BLaER1 (cell line): ENCODE data around the gene TXNL4B.
A peak's percentile ranks its signal among the peaks of the same experiment; 100 is the strongest.
"Not testable (repeated sequence)": the region's sequence is repeated elsewhere in the genome, so short reads cannot be mapped to it uniquely, and the experiment has no call there.

ENCODE experiments used
- H3K27ac ChIP-seq: shearing (Covaris generic); formaldehyde crosslinking; 2 replicates; pipeline ENCODE4 v1.8.1; 2022
- H3K27me3 ChIP-seq: shearing (Covaris generic); formaldehyde crosslinking; 2 replicates; pipeline ENCODE4 v1.8.1; 2022
- H3K36me3 ChIP-seq: shearing (Covaris generic); formaldehyde crosslinking; 2 replicates; pipeline ENCODE4 v1.8.1; 2022
- H3K4me1 ChIP-seq: shearing (Covaris generic); formaldehyde crosslinking; 2 replicates; pipeline ENCODE4 v1.8.1; 2022
- H3K4me2 ChIP-seq: shearing (Covaris generic); formaldehyde crosslinking; 2 replicates; pipeline ENCODE4 v1.8.1; 2022
- H3K4me3 ChIP-seq: shearing (Covaris generic); formaldehyde crosslinking; 2 replicates; pipeline ENCODE4 v1.8.1; 2022
- H3K9ac ChIP-seq: shearing (Covaris generic); formaldehyde crosslinking; 2 replicates; pipeline ENCODE4 v1.8.1; 2022
- H3K9me3 ChIP-seq: shearing (Covaris generic); formaldehyde crosslinking; 2 replicates; pipeline ENCODE4 v1.8.1; 2022
- H4K20me1 ChIP-seq: shearing (Covaris generic); formaldehyde crosslinking; 2 replicates; pipeline ENCODE4 v1.8.1; 2022
- Cebpa-rat ChIP-seq: shearing (Covaris generic); IDR thresholded peaks from 2 replicates; pipeline ENCODE4 v1.8.1; 2022

TXNL4B gene

DNA sequence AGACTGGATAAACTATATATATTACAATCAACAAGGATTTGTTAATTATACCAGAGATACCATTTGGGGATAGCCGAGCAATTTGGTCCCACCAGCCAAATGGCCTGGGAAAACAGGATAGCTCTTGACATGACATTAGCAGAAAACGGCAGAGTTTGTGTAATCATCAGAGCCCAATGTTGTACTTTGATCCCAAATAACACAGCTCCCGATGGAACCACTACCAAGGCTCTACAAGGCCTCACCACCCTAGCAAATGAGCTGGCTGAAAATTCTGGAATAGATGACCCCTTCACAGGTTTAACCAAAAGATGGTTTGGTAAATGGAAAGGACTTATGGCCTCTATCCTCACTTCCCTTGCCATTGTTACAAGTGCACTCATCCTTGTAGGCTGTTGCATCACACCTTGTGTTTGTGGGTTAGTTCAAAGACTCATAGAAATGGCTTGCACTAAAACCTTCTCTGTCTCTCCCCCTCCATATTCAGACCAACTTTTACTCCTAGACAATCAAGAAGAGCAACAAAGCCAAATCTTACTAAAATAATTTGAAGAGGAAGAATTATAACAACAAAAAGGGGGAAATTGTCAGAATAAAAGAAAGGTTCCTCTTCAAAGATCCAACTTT, 9.5 kb downstream of the TXNL4B start:
- no peaks in the 10 kb centered on the region for H4K20me1 ChIP-seq
- H3K4me2 ChIP-seq: no peak overlapping the region
- no peak overlapping the region for H3K4me3 ChIP-seq
- H3K4me1 ChIP-seq: no peaks in the 10 kb centered on the region
- peaks cover 32% of the 10 kb centered on the region for H3K9me3 ChIP-seq
- TF ChIP-seq Cebpa-rat: no peak
- no peak overlapping the region for H3K9ac ChIP-seq
- no peak overlapping the region for H3K27ac ChIP-seq
- no peaks in the 10 kb centered on the region for H3K27me3 ChIP-seq
- peaks cover 62% of the 10 kb centered on the region for H3K36me3 ChIP-seq

DNA sequence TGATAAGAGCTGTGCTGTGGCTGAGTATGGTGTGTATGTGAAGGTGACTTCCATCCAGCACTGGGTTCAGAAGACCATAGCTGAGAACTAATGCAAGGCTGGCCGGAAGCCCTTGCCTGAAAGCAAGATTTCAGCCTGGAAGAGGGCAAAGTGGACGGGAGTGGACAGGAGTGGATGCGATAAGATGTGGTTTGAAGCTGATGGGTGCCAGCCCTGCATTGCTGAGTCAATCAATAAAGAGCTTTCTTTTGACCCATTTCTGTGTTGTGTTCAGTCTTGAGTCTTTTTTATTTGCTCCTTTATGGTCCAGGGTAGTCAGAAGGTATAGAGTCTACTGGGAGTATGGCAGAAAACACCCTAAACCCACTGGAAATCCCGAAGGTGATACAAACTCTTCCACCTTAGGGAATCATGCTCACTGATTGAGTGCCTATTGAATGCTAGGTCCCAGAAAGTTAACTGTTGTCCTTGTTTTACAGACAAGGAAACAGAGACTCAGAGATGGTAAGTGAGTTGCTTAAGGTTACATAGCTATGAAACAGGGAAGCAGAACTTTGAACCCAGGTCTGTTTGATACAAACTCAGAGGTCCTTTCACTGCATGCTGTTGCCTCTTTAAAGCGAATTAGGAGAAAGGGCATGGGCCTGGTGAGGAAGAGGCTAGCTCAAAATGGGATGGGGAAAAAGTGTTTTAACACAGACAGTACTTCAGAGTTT, 16.3 kb downstream of the TXNL4B start:
- not testable (repeated sequence) for H3K4me1 ChIP-seq, H3K4me2 ChIP-seq, H3K27me3 ChIP-seq, H3K27ac ChIP-seq, H3K4me3 ChIP-seq, H4K20me1 ChIP-seq, H3K9ac ChIP-seq
- Histone ChIP-seq H3K9me3 (peaks cover 11% of the 10 kb centered on the region), H3K36me3 (peaks cover 14% of the 10 kb centered on the region; the same call in 1 of the 2 replicates)

DNA sequence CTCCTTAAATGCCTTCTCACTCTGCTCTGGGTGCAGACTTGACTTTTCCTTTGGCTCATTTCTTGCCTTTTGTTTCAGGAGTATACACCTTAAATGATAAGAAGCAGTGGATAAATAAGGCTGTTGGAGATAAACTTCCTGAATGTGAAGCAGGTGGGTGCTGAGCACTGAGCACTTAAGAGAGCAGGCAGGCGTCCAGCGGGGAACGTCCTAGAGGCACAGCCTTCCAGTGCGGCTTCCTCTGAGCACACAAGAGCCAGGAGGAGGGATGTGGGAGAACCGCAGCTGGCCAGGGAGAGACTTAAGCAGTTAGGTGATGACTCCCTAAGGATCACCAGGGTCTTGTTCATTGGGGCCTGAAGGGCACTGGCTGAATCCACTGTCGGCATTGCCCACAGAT, 18.4 kb downstream of the TXNL4B start:
- not testable (repeated sequence) for H3K4me3 ChIP-seq, H3K4me1 ChIP-seq, H3K27me3 ChIP-seq, H3K4me2 ChIP-seq, H3K9me3 ChIP-seq, H3K27ac ChIP-seq, H3K9ac ChIP-seq, H4K20me1 ChIP-seq
- peaks cover 14% of the 10 kb centered on the region; the same call in 1 of the 2 replicates for H3K36me3 ChIP-seq

DNA sequence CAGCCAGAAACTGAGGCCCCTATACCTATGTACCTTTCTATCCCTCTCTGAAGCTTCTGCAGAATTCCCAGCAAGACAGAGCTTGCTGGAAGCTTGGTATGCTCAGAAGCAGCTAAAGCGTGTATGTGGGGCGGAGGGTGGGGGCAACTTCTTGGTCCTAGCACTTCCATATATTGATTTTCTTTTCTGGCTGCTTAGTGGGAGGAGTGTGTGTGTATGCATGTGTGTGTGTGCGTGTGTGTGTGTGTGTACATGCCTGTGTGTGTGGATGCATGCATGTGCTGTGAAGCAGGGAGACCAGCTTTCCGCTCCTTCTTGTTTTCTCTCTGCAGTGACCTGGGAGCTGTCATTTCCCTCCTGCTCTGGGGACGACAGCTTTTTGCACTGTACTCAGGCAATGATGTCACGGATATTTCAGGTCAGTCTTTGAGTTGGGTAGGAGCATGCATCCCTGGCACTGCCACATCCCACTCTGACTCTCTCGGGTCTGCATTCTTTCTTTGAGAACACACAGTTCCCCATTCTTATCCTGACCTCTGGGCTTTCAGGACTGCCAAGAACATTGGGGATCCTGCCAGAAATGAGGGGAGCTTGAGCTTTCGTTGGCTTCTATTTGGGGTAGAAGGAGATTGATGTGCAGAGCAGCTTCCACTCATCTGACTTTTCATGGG, 19.7 kb downstream of the TXNL4B start:
- 0 out of 2 replicates have a peak, but pooled peaks cover 8% of the 10 kb centered on the region for H3K36me3 ChIP-seq
- no peak for TF ChIP-seq Cebpa-rat
- H3K4me3 ChIP-seq: no peak overlapping the region
- H3K4me2 ChIP-seq: no peak overlapping the region
- no peak overlapping the region for H3K27ac ChIP-seq
- no peaks in the 10 kb centered on the region for H3K27me3 ChIP-seq
- no peak overlapping the region for H3K9ac ChIP-seq
- no peaks in the 10 kb centered on the region for H4K20me1 ChIP-seq
- H3K9me3 ChIP-seq: no peaks in the 10 kb centered on the region
- no peaks in the 10 kb centered on the region for H3K4me1 ChIP-seq

DNA sequence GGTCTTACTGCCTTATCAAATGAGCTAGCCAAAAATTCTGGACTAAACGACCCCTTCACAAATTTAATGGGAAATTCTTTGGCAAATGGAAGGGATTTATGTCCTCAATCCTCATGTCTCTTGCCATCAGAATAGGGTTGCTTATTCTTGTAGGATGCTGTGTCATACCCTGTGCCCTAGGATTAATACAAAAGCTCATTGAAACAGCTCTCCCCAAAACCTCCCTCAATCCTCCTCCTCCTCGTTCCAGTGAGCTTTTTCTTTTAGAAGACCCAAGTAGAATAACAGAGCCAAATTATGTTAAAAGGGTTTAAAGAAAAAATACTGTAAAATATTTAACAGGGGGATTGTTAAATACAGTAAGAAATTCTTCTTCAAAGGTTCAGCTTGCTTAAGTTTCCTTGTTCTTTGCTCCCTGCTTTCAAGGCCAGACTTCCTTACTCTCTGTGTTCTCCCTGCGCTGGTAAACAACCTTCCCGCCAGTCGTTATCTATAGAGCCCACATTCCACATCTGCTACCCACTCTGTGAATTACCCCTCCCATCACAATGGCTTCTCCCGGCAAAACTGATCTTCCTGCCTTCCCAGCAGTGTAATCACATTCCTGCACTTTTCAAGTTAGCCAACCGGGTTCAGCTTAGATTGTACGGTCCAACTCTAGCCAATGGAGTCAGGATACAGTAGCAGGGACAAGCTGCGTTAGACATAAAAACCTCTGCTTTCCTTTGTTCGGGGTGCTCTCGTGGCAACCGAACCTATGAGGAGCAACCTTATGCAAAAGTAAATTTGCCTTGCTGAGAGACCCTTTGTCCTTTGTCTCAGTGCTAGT, 20.7 kb downstream of the TXNL4B start:
- TF ChIP-seq Cebpa-rat: no peak
- no peaks in the 10 kb centered on the region for H3K27me3 ChIP-seq
- H3K9ac ChIP-seq: no peak overlapping the region
- H3K9me3 ChIP-seq: no peaks in the 10 kb centered on the region
- H3K27ac ChIP-seq: no peak overlapping the region
- H3K4me2 ChIP-seq: no peak overlapping the region
- no peaks in the 10 kb centered on the region for H3K4me1 ChIP-seq
- no peak overlapping the region for H3K4me3 ChIP-seq
- no peaks in the 10 kb centered on the region for H4K20me1 ChIP-seq
- no peaks in the 10 kb centered on the region for H3K36me3 ChIP-seq

DNA sequence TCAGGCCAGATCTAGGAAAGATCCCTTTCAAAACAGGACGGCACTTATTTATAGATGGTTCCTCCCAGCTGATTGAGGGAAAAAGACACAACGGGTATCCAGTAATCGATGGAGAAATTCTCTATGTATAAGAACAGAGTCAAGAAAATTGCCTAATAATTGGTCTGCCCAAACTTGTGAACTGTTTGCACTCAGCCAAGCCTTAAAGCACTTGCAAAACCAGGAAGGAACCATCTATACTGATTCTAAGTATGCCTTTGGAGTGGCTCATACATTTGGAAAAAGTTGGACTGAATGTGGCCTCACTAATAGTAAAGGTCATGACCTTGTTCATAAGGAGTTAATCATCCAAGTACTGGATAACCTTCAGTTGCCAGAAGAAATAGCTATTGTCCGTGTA, 24.5 kb downstream of the TXNL4B start:
- Histone ChIP-seq H3K4me1 (0 out of 2 replicates have a peak, but pooled peaks cover 4% of the 10 kb centered on the region), H4K20me1 (no peaks in the 10 kb centered on the region), H3K4me3 (no peak overlapping the region), H3K27ac (no peak overlapping the region), H3K9ac (no peak overlapping the region), H3K36me3 (0 out of 2 replicates have a peak, but pooled peaks cover 8% of the 10 kb centered on the region), H3K9me3 (no peaks in the 10 kb centered on the region), H3K27me3 (no peaks in the 10 kb centered on the region), H3K4me2 (no peak overlapping the region)
- no peak for TF ChIP-seq Cebpa-rat

DNA sequence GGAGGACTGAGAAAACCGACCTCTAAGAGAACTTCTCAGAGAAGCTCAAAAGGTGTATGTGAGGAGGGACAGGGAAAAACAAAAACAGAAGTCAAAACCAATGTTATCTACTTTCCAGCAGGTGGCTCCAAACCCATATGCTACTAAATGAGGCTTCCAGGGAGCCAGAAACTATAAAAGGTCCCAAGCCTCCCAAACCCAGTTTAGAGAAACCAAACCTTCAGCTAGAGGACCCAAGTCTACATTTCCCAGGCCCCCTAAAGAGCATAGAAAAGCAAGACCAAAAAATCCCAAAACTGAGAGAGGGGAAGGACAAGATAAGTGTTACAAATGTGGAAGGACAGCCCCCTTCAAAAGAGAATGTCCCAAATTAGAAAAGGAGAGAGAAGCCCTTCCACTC, 26.7 kb downstream of the TXNL4B start:
- H3K36me3 ChIP-seq: 0 out of 2 replicates have a peak, but pooled peaks cover 8% of the 10 kb centered on the region
- peak overlapping the region; percentile 8; the same call in 1 of the 2 replicates for H3K9ac ChIP-seq
- H3K27ac ChIP-seq: no peak overlapping the region
- no peaks in the 10 kb centered on the region for H3K9me3 ChIP-seq
- H3K4me2 ChIP-seq: no peak overlapping the region
- no peak for TF ChIP-seq Cebpa-rat
- 0 out of 2 replicates have a peak, but pooled peaks cover 4% of the 10 kb centered on the region for H3K4me1 ChIP-seq
- no peaks in the 10 kb centered on the region for H4K20me1 ChIP-seq
- H3K4me3 ChIP-seq: no peak overlapping the region
- no peaks in the 10 kb centered on the region for H3K27me3 ChIP-seq

DNA sequence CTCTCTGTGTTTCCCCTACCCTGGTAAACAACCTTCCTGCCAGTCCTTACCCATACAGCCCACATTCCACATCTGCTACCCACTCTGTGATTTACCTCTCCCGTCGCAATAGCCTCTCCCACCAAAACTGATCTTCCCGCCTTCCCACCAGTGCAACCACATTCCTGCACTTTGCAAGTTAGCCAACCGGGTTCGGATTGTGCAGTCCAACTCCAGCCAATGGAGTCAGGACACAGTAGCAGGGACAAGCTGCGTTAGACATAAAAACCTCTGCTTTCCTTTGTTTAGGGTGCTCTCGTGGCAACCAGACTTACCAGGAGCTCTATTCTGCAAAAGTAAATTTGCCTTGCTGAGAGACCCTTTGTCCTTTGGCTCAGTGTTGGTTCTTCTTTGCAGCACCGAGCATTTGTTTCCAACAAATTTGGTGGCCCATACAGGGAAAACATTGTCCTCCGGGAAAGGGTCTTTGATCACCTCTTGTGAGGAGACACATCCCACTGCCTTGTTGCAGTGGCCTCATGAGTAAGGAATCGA, 29.0 kb downstream of the TXNL4B start:
- no peak for TF ChIP-seq Cebpa-rat
- H3K9ac ChIP-seq: no peak overlapping the region
- no peak overlapping the region for H3K4me3 ChIP-seq
- H3K9me3 ChIP-seq: no peaks in the 10 kb centered on the region
- no peak overlapping the region for H3K4me2 ChIP-seq
- H3K36me3 ChIP-seq: 0 out of 2 replicates have a peak, but pooled peaks cover 8% of the 10 kb centered on the region
- no peaks in the 10 kb centered on the region for H4K20me1 ChIP-seq
- no peaks in the 10 kb centered on the region for H3K27me3 ChIP-seq
- no peak overlapping the region for H3K27ac ChIP-seq
- H3K4me1 ChIP-seq: 0 out of 2 replicates have a peak, but pooled peaks cover 4% of the 10 kb centered on the region

DNA sequence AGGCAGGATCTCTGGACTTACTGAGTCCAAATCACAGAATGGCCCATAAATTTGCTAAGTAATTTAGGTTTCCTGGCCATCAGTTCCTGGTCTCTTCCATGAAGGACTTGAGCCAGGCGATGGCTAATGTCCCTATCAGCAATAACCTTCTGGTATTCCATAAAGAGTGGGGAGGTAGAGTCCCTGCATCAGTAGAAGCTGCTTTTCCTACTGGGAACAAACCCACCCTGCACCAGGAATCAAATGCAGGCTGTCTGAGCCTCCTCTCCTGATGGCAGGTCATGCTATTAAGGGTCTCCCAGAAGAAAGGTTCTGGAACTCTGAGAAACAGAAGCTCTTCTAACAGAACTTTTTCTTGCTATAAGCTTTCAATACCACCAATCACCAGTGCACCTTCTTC, 31.9 kb downstream of the TXNL4B start:
- Histone ChIP-seq H3K4me1 (no peaks in the 10 kb centered on the region), H3K4me2 (no peak overlapping the region), H3K27me3 (no peaks in the 10 kb centered on the region), H3K36me3 (0 out of 2 replicates have a peak, but pooled peaks cover 8% of the 10 kb centered on the region), H3K9ac (no peak overlapping the region), H4K20me1 (no peaks in the 10 kb centered on the region), H3K4me3 (no peak overlapping the region), H3K9me3 (no peaks in the 10 kb centered on the region), H3K27ac (no peak overlapping the region)
- no peak for TF ChIP-seq Cebpa-rat
